Right atrium auricular region (tissue), 2 donors: ENCODE data around the gene PIPOX. TPM values are rescaled to one million over a fixed set of nuclear protein-coding genes. Genes with fewer than 3 reads are reported as not detected.

ENCODE experiments used
- DNase-seq: peaks from one replicate; pipeline ENCODE4 v3.0.0-alpha.2; 2019; ENCODE audit warnings: low spot score
- H3K27ac ChIP-seq, 2 donors: fragments of 200-600 bp; sonication (generic); 1 replicate in 1 of 2; 2 replicates in 1 of 2; pipeline ENCODE4 v1.5.1; 2016 to 2019
- H3K27me3 ChIP-seq, 2 donors: fragments of 200-600 bp; sonication (generic); one replicate each; pipeline versions ENCODE4 v1.5.1 to v1.6.0; 2017 to 2019
- H3K36me3 ChIP-seq: fragments of 200-600 bp; sonication (generic); one replicate; pipeline ENCODE4 v1.5.1; 2016
- H3K4me1 ChIP-seq, 2 donors: fragments of 200-600 bp; sonication (generic); one replicate each; pipeline versions ENCODE4 v1.5.1 to v1.6.0; 2017 to 2019
- H3K4me3 ChIP-seq, 2 donors: fragments of 200-600 bp; sonication (generic); 1 replicate in 1 of 2; 2 replicates in 1 of 2; pipeline ENCODE4 v1.5.1; 2017 to 2019; ENCODE audit warnings: mild to moderate bottlenecking in 1 of 2, moderate library complexity in 1 of 2
- H3K9me3 ChIP-seq, 2 donors: fragments of 200-600 bp; sonication (generic); one replicate each; pipeline ENCODE4 v1.5.1; 2019
- CTCF ChIP-seq, 2 donors: fragments of 200-600 bp; sonication (generic); IDR thresholded peaks; one replicate each; pipeline ENCODE4 v1.5.1; 2019; ENCODE audit warnings: antibody characterized with exemption in 2 of 2
- total RNA-seq, 2 donors: library from RNA; depleted of rRNA; stranded (reverse); fragments of >200 nt; gene quantifications; one replicate each; pipeline ENCODE4 v1.1.0, GENCODE V29; 2016

The PIPOX gene
- total RNA-seq, 2 donors from 2014 or later, result 0.37 to 0.79 TPM

- no peak for DNase-seq
- Histone ChIP-seq H3K36me3 (peaks cover 98% of the 10 kb centered on the region), H3K27me3 (no peaks in the 10 kb centered on the region), H3K9me3 (no peaks in the 10 kb centered on the region), H3K4me1 (no peaks in the 10 kb centered on the region), H3K4me3 (no peak overlapping the region), H3K27ac (no peak overlapping the region)
- TF ChIP-seq CTCF (IDR thresholded peaks at IDR 0.05), result no peak
Observed at GRCh38 chr17:29090750-29091605, 48.0 kb downstream of the PIPOX start.

GRCh38 chr17:29091606-29092289, 48.8 kb downstream of the PIPOX start:
- DNase-seq, result no peak
- Histone ChIP-seq H3K27me3 (no peaks in the 10 kb centered on the region), H3K4me1 (no peaks in the 10 kb centered on the region), H3K36me3 (peaks cover 98% of the 10 kb centered on the region), H3K4me3 (no peak overlapping the region), H3K9me3 (no peaks in the 10 kb centered on the region), H3K27ac (no peak overlapping the region)
- TF ChIP-seq CTCF (IDR thresholded peaks at IDR 0.05), result no peak

- H3K4me1 ChIP-seq, result no peaks in the 10 kb centered on the region
- H3K27ac ChIP-seq, result no peak overlapping the region
- H3K27me3 ChIP-seq, result no peaks in the 10 kb centered on the region
- no peak overlapping the region for H3K4me3 ChIP-seq
- DNase-seq, result no peak
- no peaks in the 10 kb centered on the region for H3K9me3 ChIP-seq
- peaks cover 100% of the 10 kb centered on the region for H3K36me3 ChIP-seq
- TF ChIP-seq CTCF (IDR thresholded peaks at IDR 0.05), result no peak
Observed at GRCh38 chr17:29093090-29093871, 50.3 kb downstream of the PIPOX start.

GRCh38 chr17:29094101-29094708, 51.3 kb downstream of the PIPOX start:
- no peaks in the 10 kb centered on the region for H3K27me3 ChIP-seq
- no peak for TF ChIP-seq CTCF (IDR thresholded peaks at IDR 0.05)

GRCh38 chr17:29095439-29095838, 52.5 kb downstream of the PIPOX start:
- Histone ChIP-seq H3K27me3 (no peaks in the 10 kb centered on the region), H3K4me3 (no peak overlapping the region), H3K27ac (no peak overlapping the region), H3K36me3 (peaks cover 100% of the 10 kb centered on the region), H3K4me1 (no peaks in the 10 kb centered on the region), H3K9me3 (no peaks in the 10 kb centered on the region)
- DNase-seq, result no peak
- TF ChIP-seq CTCF (IDR thresholded peaks at IDR 0.05), result no peak

More at GRCh38 chr17:29094101-29094708, 51.3 kb downstream of the PIPOX start:
- H3K4me3 ChIP-seq, result no peak overlapping the region
- peaks cover 100% of the 10 kb centered on the region for H3K36me3 ChIP-seq
- H3K9me3 ChIP-seq, result no peaks in the 10 kb centered on the region
- H3K4me1 ChIP-seq, result no peaks in the 10 kb centered on the region
- H3K27ac ChIP-seq, result no peak overlapping the region
- no peak for DNase-seq
